SK-N-SH (cell line): ENCODE data around the gene PODXL. TPM values are rescaled to one million over a fixed set of nuclear protein-coding genes. Genes with fewer than 3 reads are reported as not detected.
A peak's percentile ranks its signal among the peaks of the same experiment; 100 is the strongest.

ENCODE experiments used
- CTCF ChIA-PET: fragments of 300-600, 350-600 bp; formaldehyde crosslinking; extraction: SDS; loops from one replicate; lab custom pipeline; 2021; lab: Yijun Ruan, JAX
- POLR2A ChIA-PET: fragments of 350-600 bp; sonication (Branson Sonifier 250); formaldehyde crosslinking; extraction: SDS; loops from one replicate; lab custom pipeline; 2020; ENCODE audit warnings: antibody characterized with exemption, inconsistent platforms; lab: Yijun Ruan, JAX
- DNase-seq: peaks from one replicate; pipeline ENCODE4 v3.0.0; 2012
- H2AFZ ChIP-seq: fragments of 200-600 bp; sonication (generic); 2 replicates; pipeline ENCODE4 v1.8.1; 2016; ENCODE audit warnings: antibody characterized with exemption, mild to moderate bottlenecking, low read depth
- H3F3A ChIP-seq: fragments of 200-600 bp; sonication (generic); replicated peaks from 2 replicates; pipeline ENCODE3; 2016; ENCODE audit warnings: antibody characterized with exemption, mild to moderate bottlenecking; ENCODE audit not compliant: insufficient read depth
- H3K27ac ChIP-seq, 2 experiments: fragments of 200-500 bp in 1 of 2; fragments of 200-600 bp in 1 of 2; sonication (Bioruptor generic) in 1 of 2; sonication (generic), shearing (Covaris generic) in 1 of 2; 2 replicates each; pipeline versions ENCODE4 v1.5.1 to v1.6.1; 2014 to 2016; ENCODE audit warnings: low read depth in 2 of 2, inconsistent platforms in 1 of 2, low read length in 1 of 2, mild to moderate bottlenecking in 1 of 2, mixed read lengths in 1 of 2
- H3K27me3 ChIP-seq: fragments of 200-600 bp; sonication (generic), shearing (Covaris generic); 2 replicates; pipeline ENCODE4 v1.6.1; 2016; ENCODE audit warnings: mixed run types; ENCODE audit not compliant: insufficient read depth
- H3K36me3 ChIP-seq, 2 experiments: fragments of 200-500 bp in 1 of 2; fragments of 200-600 bp in 1 of 2; sonication (Bioruptor generic) in 1 of 2; sonication (generic) in 1 of 2; replicated peaks in 1 of 2; 2 replicates each; pipeline versions ENCODE3 to v1.5.1; 2014 to 2016; ENCODE audit warnings: low read length in 1 of 2, mild to moderate bottlenecking in 1 of 2; ENCODE audit not compliant: insufficient read depth in 2 of 2, control insufficient read depth in 1 of 2
- H3K4me1 ChIP-seq, 2 experiments: fragments of 200-500 bp in 1 of 2; fragments of 200-600 bp in 1 of 2; sonication (Bioruptor generic) in 1 of 2; sonication (generic), shearing (Covaris generic) in 1 of 2; 2 replicates each; pipeline versions ENCODE4 v1.5.1 to v1.6.1; 2014 to 2016; ENCODE audit warnings: low read depth in 1 of 2, low read length in 1 of 2, mixed run types in 1 of 2; ENCODE audit not compliant: insufficient read depth in 2 of 2, control insufficient read depth in 1 of 2
- H3K4me2 ChIP-seq: fragments of 200-600 bp; sonication (generic), shearing (Covaris generic); 2 replicates; pipeline ENCODE4 v1.6.1; 2017; ENCODE audit warnings: mixed run types
- H3K4me3 ChIP-seq, 2 experiments: fragments of 200-500 bp in 1 of 2; fragments of 200-600 bp in 1 of 2; sonication (Bioruptor generic) in 1 of 2; sonication (generic), shearing (Covaris generic) in 1 of 2; 2 replicates each; pipeline versions ENCODE4 v1.5.1 to v1.8.1; 2014 to 2016; ENCODE audit warnings: low read depth in 2 of 2, inconsistent platforms in 1 of 2, low read length in 1 of 2, mild to moderate bottlenecking in 1 of 2, mixed read lengths in 1 of 2, moderate library complexity in 1 of 2
- H3K79me2 ChIP-seq: fragments of 200-600 bp; sonication (generic); 2 replicates; pipeline ENCODE4 v1.8.1; 2017; ENCODE audit warnings: mild to moderate bottlenecking; ENCODE audit not compliant: insufficient read depth
- H3K9ac ChIP-seq: fragments of 200-600 bp; sonication (generic); 2 replicates; pipeline ENCODE4 v1.6.1; 2017; ENCODE audit warnings: mixed run types
- H3K9me2 ChIP-seq: fragments of 200-600 bp; sonication (generic); 2 replicates; pipeline ENCODE4 v1.6.1; 2017; ENCODE audit warnings: mixed run types
- H3K9me3 ChIP-seq: fragments of 200-600 bp; sonication (generic); 2 replicates; pipeline ENCODE4 v1.6.1; 2017; ENCODE audit warnings: mixed run types, mild to moderate bottlenecking, moderate library complexity
- H4K20me1 ChIP-seq: fragments of 200-600 bp; sonication (generic); 2 replicates; pipeline ENCODE4 v1.6.1; 2017; ENCODE audit warnings: mild to moderate bottlenecking, mixed run types; ENCODE audit not compliant: insufficient read depth
- ELF1 ChIP-seq: IDR thresholded peaks from 2 replicates; pipeline ENCODE4 v1.4.0; 2012
- EP300 ChIP-seq, 2 experiments: IDR thresholded peaks; 2 replicates each; pipeline versions ENCODE4 v1.4.0 to v1.6.1; 2012; ENCODE audit warnings: borderline replicate concordance in 1 of 2, low read depth in 1 of 2, low read length in 1 of 2
- FOSL2 ChIP-seq: IDR thresholded peaks from 2 replicates; pipeline ENCODE4 v1.4.0; 2012; ENCODE audit warnings: low read depth, mild to moderate bottlenecking, moderate library complexity, borderline replicate concordance
- FOXJ3 ChIP-seq: sonication (generic); formaldehyde crosslinking; IDR thresholded peaks from 2 replicates; pipeline ENCODE4 v1.5.1; 2020; ENCODE audit warnings: mild to moderate bottlenecking, missing genetic modification reagents
- JUND ChIP-seq: IDR thresholded peaks from 2 replicates; pipeline ENCODE4 v1.4.0; 2012
- MEF2A ChIP-seq: IDR thresholded peaks from 2 replicates; pipeline ENCODE4 v1.4.0; 2012; ENCODE audit warnings: low read depth, borderline replicate concordance
- MXI1 ChIP-seq: IDR thresholded peaks from 2 replicates; pipeline ENCODE4 v1.6.1; 2012; ENCODE audit warnings: mild to moderate bottlenecking, low read depth, low read length, improper control_type of control experiment
- NFIC ChIP-seq: IDR thresholded peaks from 2 replicates; pipeline ENCODE4 v1.4.0; 2012; ENCODE audit warnings: borderline replicate concordance
- NRF1 ChIP-seq: IDR thresholded peaks from 2 replicates; pipeline ENCODE4 v1.6.1; 2012; ENCODE audit warnings: low read depth, mild to moderate bottlenecking, low read length
- POLR2AphosphoS5 ChIP-seq: IDR thresholded peaks from 2 replicates; pipeline ENCODE4 v1.6.1; 2012; ENCODE audit warnings: low read depth, low read length
- RAD21 ChIP-seq: IDR thresholded peaks from 2 replicates; pipeline ENCODE4 v1.6.1; 2012; ENCODE audit warnings: mild to moderate bottlenecking, low read length
- RXRA ChIP-seq: IDR thresholded peaks from 2 replicates; pipeline ENCODE4 v1.4.0; 2012; ENCODE audit warnings: low read depth, mild to moderate bottlenecking, borderline replicate concordance
- TEAD4 ChIP-seq: IDR thresholded peaks from 2 replicates; pipeline ENCODE4 v1.4.0; 2012; ENCODE audit warnings: mild to moderate bottlenecking, borderline replicate concordance; ENCODE audit not compliant: insufficient read depth
- YY1 ChIP-seq: IDR thresholded peaks from 2 replicates; pipeline ENCODE4 v1.4.0; 2012; ENCODE audit warnings: low read depth, mild to moderate bottlenecking
- WGBS: methylation state at CpG from one replicate; pipeline ENCODE4 v1.1.6; 2017; ENCODE audit warnings: low lambda C conversion rate; 5-methylcytosine and 5-hydroxymethylcytosine counted together
- polyA plus RNA-seq, 3 experiments: library from polyadenylated mRNA; depleted of rRNA; stranded (reverse); fragments of >200 nt; gene quantifications; 2 replicates each; pipeline ENCODE4 v1.2.3, GENCODE V29; 2012
- TF ChIP-seq, protein P1 (sequence below): fragments of 200-600 bp; sonication (generic); IDR thresholded peaks from 2 replicates; pipeline ENCODE4 v1.6.1; 2017; ENCODE audit warnings: antibody characterized with exemption, mild to moderate bottlenecking, moderate library complexity
- TF ChIP-seq, protein P2 (sequence below): IDR thresholded peaks from 2 replicates; pipeline ENCODE4 v1.6.1; 2012; ENCODE audit warnings: mild to moderate bottlenecking, low read depth, low read length, moderate library complexity
- TF ChIP-seq, protein P3 (sequence below): IDR thresholded peaks from 2 replicates; pipeline ENCODE4; 2012

The PODXL gene
- polyA plus RNA-seq, 1 of the 3 experiments (the other 2 are of a cell fraction), result 76.1 TPM

DNA sequence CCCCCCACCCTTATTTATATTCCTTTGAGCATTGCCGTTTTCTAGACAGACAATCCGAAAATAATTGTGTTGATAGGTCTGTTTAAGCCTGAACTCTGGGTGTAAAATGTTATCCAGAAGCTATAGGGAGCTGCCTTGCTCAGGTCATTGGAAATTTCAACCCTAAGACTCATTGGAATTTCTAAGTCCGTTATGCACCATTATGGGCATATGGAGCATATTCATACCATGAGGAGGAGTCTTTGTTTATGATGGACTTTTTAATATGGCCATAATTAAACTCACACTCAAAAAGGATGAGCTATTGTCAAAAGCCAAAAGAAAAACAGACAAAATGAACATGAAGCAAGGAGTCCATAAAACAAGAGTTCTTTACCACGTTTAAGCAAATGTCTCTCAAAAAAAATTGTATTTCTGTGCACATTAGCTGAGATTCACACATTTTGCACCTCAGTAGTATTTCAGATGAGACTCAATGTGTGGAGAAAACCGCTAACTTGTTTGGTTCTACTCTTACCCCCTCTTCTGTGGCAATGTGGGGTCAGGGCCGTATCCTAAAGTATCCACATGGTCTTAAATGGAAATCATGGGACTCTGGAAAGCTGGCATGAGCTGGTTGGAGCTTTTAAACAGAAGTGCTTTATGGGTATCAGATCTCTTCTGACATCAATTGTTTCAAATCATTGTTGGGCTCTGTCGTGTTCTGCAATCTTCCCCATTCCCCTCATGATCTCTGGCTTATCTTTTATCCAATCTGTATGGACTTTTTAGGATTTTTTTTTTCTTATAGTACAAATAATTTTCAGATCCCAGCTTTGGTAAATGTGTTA, 60.5 kb downstream of the PODXL start:
- Histone ChIP-seq H3K4me1 (peaks cover 4 to 14% of the 10 kb centered on the region in 2 experiments; a peak in 2 of 4 replicates), H3K79me2 (no peaks in the 10 kb centered on the region; the same call in 1 of the 2 replicates), H3K4me2 (no peak overlapping the region), H4K20me1 (peaks cover 6% of the 10 kb centered on the region; the same call in 1 of the 2 replicates), H3K27ac (0 out of 4 replicates have a peak overlapping the region, but pooled peaks of 1 of the 2 experiments have one; percentile 18), H3K9me2 (no peaks in the 10 kb centered on the region), H2AFZ (no peak overlapping the region), H3K4me3 (no peak overlapping the region), H3K27me3 (no peaks in the 10 kb centered on the region), H3K36me3 (peaks cover 67 to 68% of the 10 kb centered on the region in 2 experiments), H3K9ac (no peak overlapping the region), H3K9me3 (no peaks in the 10 kb centered on the region), H3F3A (peaks cover 97% of the 10 kb centered on the region)
- POLR2A ChIA-PET, result no interaction called here
- TF ChIP-seq TEAD4, result no peak
- CTCF ChIA-PET, result interaction anchor here (1.0 to 12.9 kb wide), 6 partner anchors 9 to 599 kb away, joined by 3 to 91 read pairs (median 3); no protein-coding TSS in a partner anchor
- DNase-seq, result no peak
- 89% methylated on average over 7 of the region's 7 CpGs for WGBS

DNA sequence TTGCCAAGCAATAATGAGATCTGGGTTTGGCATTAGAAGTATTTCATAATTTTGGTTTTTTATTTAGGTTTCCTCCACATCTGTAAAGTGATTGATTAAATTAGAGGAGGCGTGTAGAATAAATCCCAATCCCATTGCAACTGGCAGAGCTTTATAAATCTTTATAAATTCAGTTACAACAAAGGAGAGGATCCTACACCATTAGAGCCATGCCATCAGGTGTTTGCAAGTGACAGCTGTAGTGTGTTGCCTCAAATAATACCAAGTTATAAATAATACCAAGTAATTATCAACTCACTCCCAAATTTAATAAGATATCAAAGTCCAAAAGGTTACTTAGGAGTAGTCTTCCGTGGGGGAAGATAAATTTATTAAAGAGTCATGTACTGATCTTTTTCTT, 62.2 kb downstream of the PODXL start:
- 95% methylated on average over 2 of the region's 2 CpGs for WGBS
- CTCF ChIA-PET, result interaction anchor here (0.5 to 12.9 kb wide), 9 partner anchors 14 to 597 kb away, joined by 3 to 91 read pairs (median 5); no protein-coding TSS in a partner anchor

More for the DNA sequence above, 62.2 kb downstream of the PODXL start:
- Histone ChIP-seq H3K9me3 (no peaks in the 10 kb centered on the region), H3K4me3 (no peak overlapping the region), H3K4me1 (peaks cover 4 to 14% of the 10 kb centered on the region in 2 experiments; a peak in 2 of 4 replicates), H3F3A (peaks cover 98% of the 10 kb centered on the region), H3K9ac (no peak overlapping the region), H2AFZ (no peak overlapping the region), H4K20me1 (no peaks in the 10 kb centered on the region), H3K27ac (peak overlapping the region in 1 of 2 experiments; percentile 53; a peak in 2 of 4 replicates), H3K4me2 (no peak overlapping the region), H3K9me2 (no peaks in the 10 kb centered on the region), H3K79me2 (no peaks in the 10 kb centered on the region), H3K27me3 (no peaks in the 10 kb centered on the region), H3K36me3 (peaks cover 62 to 63% of the 10 kb centered on the region in 2 experiments)
- TF ChIP-seq JUND (no peak), TEAD4 (no peak), POLR2AphosphoS5 (no peak), MXI1 (no peak), EP300 (IDR thresholded peaks at IDR 0.05; ENCODE audit: borderline replicate concordance in 1 of 2, low read depth in 1 of 2, low read length in 1 of 2) (no peak), NFIC (no peak), ELF1 (no peak), RAD21 (no peak), YY1 (no peak), MEF2A (no peak), RXRA (no peak), FOSL2 (no peak), FOXJ3 (CRISPR knock-in tag) (no peak), NRF1 (no peak)
- TF ChIP-seq, protein P1, sequence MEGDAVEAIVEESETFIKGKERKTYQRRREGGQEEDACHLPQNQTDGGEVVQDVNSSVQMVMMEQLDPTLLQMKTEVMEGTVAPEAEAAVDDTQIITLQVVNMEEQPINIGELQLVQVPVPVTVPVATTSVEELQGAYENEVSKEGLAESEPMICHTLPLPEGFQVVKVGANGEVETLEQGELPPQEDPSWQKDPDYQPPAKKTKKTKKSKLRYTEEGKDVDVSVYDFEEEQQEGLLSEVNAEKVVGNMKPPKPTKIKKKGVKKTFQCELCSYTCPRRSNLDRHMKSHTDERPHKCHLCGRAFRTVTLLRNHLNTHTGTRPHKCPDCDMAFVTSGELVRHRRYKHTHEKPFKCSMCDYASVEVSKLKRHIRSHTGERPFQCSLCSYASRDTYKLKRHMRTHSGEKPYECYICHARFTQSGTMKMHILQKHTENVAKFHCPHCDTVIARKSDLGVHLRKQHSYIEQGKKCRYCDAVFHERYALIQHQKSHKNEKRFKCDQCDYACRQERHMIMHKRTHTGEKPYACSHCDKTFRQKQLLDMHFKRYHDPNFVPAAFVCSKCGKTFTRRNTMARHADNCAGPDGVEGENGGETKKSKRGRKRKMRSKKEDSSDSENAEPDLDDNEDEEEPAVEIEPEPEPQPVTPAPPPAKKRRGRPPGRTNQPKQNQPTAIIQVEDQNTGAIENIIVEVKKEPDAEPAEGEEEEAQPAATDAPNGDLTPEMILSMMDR, result no peak
- TF ChIP-seq, protein P2, sequence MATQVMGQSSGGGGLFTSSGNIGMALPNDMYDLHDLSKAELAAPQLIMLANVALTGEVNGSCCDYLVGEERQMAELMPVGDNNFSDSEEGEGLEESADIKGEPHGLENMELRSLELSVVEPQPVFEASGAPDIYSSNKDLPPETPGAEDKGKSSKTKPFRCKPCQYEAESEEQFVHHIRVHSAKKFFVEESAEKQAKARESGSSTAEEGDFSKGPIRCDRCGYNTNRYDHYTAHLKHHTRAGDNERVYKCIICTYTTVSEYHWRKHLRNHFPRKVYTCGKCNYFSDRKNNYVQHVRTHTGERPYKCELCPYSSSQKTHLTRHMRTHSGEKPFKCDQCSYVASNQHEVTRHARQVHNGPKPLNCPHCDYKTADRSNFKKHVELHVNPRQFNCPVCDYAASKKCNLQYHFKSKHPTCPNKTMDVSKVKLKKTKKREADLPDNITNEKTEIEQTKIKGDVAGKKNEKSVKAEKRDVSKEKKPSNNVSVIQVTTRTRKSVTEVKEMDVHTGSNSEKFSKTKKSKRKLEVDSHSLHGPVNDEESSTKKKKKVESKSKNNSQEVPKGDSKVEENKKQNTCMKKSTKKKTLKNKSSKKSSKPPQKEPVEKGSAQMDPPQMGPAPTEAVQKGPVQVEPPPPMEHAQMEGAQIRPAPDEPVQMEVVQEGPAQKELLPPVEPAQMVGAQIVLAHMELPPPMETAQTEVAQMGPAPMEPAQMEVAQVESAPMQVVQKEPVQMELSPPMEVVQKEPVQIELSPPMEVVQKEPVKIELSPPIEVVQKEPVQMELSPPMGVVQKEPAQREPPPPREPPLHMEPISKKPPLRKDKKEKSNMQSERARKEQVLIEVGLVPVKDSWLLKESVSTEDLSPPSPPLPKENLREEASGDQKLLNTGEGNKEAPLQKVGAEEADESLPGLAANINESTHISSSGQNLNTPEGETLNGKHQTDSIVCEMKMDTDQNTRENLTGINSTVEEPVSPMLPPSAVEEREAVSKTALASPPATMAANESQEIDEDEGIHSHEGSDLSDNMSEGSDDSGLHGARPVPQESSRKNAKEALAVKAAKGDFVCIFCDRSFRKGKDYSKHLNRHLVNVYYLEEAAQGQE, result no peak
- TF ChIP-seq, protein P3, sequence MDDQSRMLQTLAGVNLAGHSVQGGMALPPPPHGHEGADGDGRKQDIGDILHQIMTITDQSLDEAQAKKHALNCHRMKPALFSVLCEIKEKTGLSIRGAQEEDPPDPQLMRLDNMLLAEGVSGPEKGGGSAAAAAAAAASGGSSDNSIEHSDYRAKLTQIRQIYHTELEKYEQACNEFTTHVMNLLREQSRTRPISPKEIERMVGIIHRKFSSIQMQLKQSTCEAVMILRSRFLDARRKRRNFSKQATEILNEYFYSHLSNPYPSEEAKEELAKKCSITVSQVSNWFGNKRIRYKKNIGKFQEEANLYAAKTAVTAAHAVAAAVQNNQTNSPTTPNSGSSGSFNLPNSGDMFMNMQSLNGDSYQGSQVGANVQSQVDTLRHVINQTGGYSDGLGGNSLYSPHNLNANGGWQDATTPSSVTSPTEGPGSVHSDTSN, result no peak
- no peak for DNase-seq
- POLR2A ChIA-PET, result interaction anchor here (1.7 kb wide), 1 partner anchor 9 kb away, joined by 5 read pairs; no protein-coding TSS in a partner anchor
